Right cardiac atrium (tissue), 5 donors: Measurements from ENCODE around the gene KLF9. TPM values are rescaled to one million over a fixed set of nuclear protein-coding genes. Genes with fewer than 3 reads are reported as not detected.

Experiments used
- ATAC-seq, 2 donors: fragments of 200-7000 bp; cut with Tn5 transposase; one replicate each; pipeline versions ENCODE4 v1.8.0 to v1.9.1; 2020; ENCODE audit warnings: moderate library complexity in 2 of 2, mild to moderate bottlenecking in 1 of 2
- DNase-seq, 3 donors: peaks; one replicate each; pipeline ENCODE4 v3.0.0-alpha.2; 2020
- H3K27ac ChIP-seq: one replicate; pipeline ENCODE4 v1.5.1; 2013; ENCODE audit warnings: mild to moderate bottlenecking, low read length, control low read depth, moderate library complexity
- H3K27me3 ChIP-seq: one replicate; pipeline ENCODE4 v1.6.1; 2013; ENCODE audit not compliant: control insufficient read depth, insufficient read depth
- H3K4me1 ChIP-seq: one replicate; pipeline ENCODE4 v1.6.1; 2013; ENCODE audit warnings: low read length; ENCODE audit not compliant: control insufficient read depth, insufficient read depth
- H3K4me3 ChIP-seq: one replicate; pipeline ENCODE4 v1.5.1; 2013; ENCODE audit warnings: low read length, control low read depth
- H3K9me3 ChIP-seq: one replicate; pipeline ENCODE4 v1.6.1; 2013; ENCODE audit warnings: low read length; ENCODE audit not compliant: control insufficient read depth
- WGBS: extraction: QIAGEN DNeasy Blood & Tissue Kit; methylation state at CpG from one replicate; pipeline ENCODE4 v1.1.7; 2013; 5-methylcytosine and 5-hydroxymethylcytosine counted together
- intact Hi-C, 4 donors: fragments of 100-400 bp; cut with DNase I; formaldehyde crosslinking; loops; one replicate each; pipeline versions ENCODE4 v1.11.0 to v1.14.0; 2022 to 2023
- polyA plus RNA-seq: library from polyadenylated mRNA; stranded (reverse); fragments of 200-250 nt; gene quantifications from one replicate; pipeline ENCODE4 v1.2.3, GENCODE V29; 2013
- total RNA-seq, 4 donors: library from RNA; stranded (reverse); fragmentation: NEBNext Ultra II Directional; extraction: Animal tissue kit (Norgen Biotek cat#: 25700); gene quantifications; one replicate each; pipeline ENCODE4 v1.2.1, GENCODE V29; 2021
- donor health status: healthy with polysubstance abuse.
- donor health status: DM: no; HTN: yes; CAD: no.
- donor health status: DM: no; HTN: no; CAD: no.
- donor health status: DM: no; HTN: yes; CAD: no; lungs with severe emphysema.
- donor health status: DM: yes; HTN: yes; CAD: no.

The KLF9 gene
- total and polyA plus RNA-seq, 5 donors: 39.5 to 76.6 (median 70.7) TPM

GRCh38 chr9:70422371-70423043, 8.1 kb upstream of the KLF9 start:
- Histone ChIP-seq H3K4me3 (no peak overlapping the region), H3K27ac (peak overlapping the region; percentile 69), H3K9me3 (no peaks in the 10 kb centered on the region), H3K27me3 (no peaks in the 10 kb centered on the region), H3K4me1 (peaks cover 12% of the 10 kb centered on the region)
- intact Hi-C loops: loop anchor here in 2 of 4 donors (5.0 kb wide), 4 partner anchors 45 to 180 kb away; no protein-coding TSS in a partner anchor
- ATAC-seq (no peak), DNase-seq (no peak)
- WGBS: 55% methylated on average over 6 of the region's 6 CpGs

GRCh38 chr9:70421272-70422180, 7.1 kb upstream of the KLF9 start:
- no peak for ATAC-seq
- peak in 1 of 3 donors; percentile 74 for DNase-seq
- Histone ChIP-seq H3K4me1 (peaks cover 12% of the 10 kb centered on the region), H3K9me3 (no peaks in the 10 kb centered on the region), H3K27ac (peak overlapping the region; percentile 97), H3K4me3 (no peak overlapping the region), H3K27me3 (no peaks in the 10 kb centered on the region)
- WGBS: 21% methylated on average over 9 of the region's 9 CpGs
- intact Hi-C loops: loop anchor here (2.0 to 5.0 kb wide), 8 partner anchors 46 to 181 kb away; no protein-coding TSS in a partner anchor

GRCh38 chr9:70420441-70421271, 6.2 kb upstream of the KLF9 start:
- peaks cover 12% of the 10 kb centered on the region for H3K4me1 ChIP-seq
- H3K27me3 ChIP-seq: no peaks in the 10 kb centered on the region
- H3K4me3 ChIP-seq: peak overlapping the region; percentile 36
- peak; percentile 95 to 97 (median 97) for DNase-seq
- intact Hi-C loops: loop anchor here (2.0 to 5.0 kb wide), 8 partner anchors 47 to 182 kb away; no protein-coding TSS in a partner anchor
- peak; percentile 65 to 66 for ATAC-seq
- H3K27ac ChIP-seq: peak overlapping the region; percentile 97
- no peaks in the 10 kb centered on the region for H3K9me3 ChIP-seq
- under 1% methylated on average over 32 of the region's 32 CpGs for WGBS

GRCh38 chr9:70419556-70420440, 5.3 kb upstream of the KLF9 start:
- WGBS: under 1% methylated on average over 60 of the region's 60 CpGs
- DNase-seq (peak; percentile 96 to 98 (median 98)), ATAC-seq (peak; percentile 79)
- Histone ChIP-seq H3K4me1 (peaks cover 10% of the 10 kb centered on the region), H3K27me3 (no peaks in the 10 kb centered on the region), H3K9me3 (no peaks in the 10 kb centered on the region), H3K4me3 (peak overlapping the region; percentile 45), H3K27ac (peak overlapping the region; percentile 100)
- intact Hi-C loops: loop anchor here (2.0 to 10.0 kb wide), 10 partner anchors 48 to 185 kb away; no protein-coding TSS in a partner anchor

GRCh38 chr9:70418822-70419555, 4.5 kb upstream of the KLF9 start:
- ATAC-seq (peak; percentile 73 to 74), DNase-seq (peak; percentile 98 to 99 (median 99))
- H3K4me1 ChIP-seq: peaks cover 9% of the 10 kb centered on the region
- intact Hi-C loops: loop anchor here in 2 of 4 donors (10.0 kb wide), 2 partner anchors 74 to 186 kb away; no protein-coding TSS in a partner anchor
- no peaks in the 10 kb centered on the region for H3K9me3 ChIP-seq
- H3K27ac ChIP-seq: peak overlapping the region; percentile 100
- under 1% methylated on average over 65 of the region's 65 CpGs for WGBS
- no peaks in the 10 kb centered on the region for H3K27me3 ChIP-seq
- peak overlapping the region; percentile 45 for H3K4me3 ChIP-seq

- Histone ChIP-seq H3K4me3 (peak overlapping the region; percentile 50), H3K4me1 (no peaks in the 10 kb centered on the region), H3K27me3 (no peaks in the 10 kb centered on the region), H3K27ac (peak overlapping the region; percentile 43), H3K9me3 (no peaks in the 10 kb centered on the region)
- intact Hi-C loops: loop anchor here in 2 of 4 donors (10.0 kb wide), 2 partner anchors 71 to 189 kb away; no protein-coding TSS in a partner anchor
- DNase-seq (no peak), ATAC-seq (no peak)
- WGBS: 83% methylated on average over 5 of the region's 5 CpGs
Observed at GRCh38 chr9:70415476-70415875, 1.0 kb upstream of the KLF9 start.

GRCh38 chr9:70415041-70415440, 584 bp upstream of the KLF9 start:
- Histone ChIP-seq H3K9me3 (no peaks in the 10 kb centered on the region), H3K27me3 (no peaks in the 10 kb centered on the region), H3K4me3 (peak overlapping the region; percentile 50), H3K27ac (peak overlapping the region; percentile 43), H3K4me1 (no peaks in the 10 kb centered on the region)
- DNase-seq (no peak), ATAC-seq (no peak)
- intact Hi-C loops: loop anchor here in 2 of 4 donors (10.0 kb wide), 2 partner anchors 70 to 190 kb away; no protein-coding TSS in a partner anchor
- WGBS: 50% methylated on average over 2 of the region's 2 CpGs

- peaks cover 3% of the 10 kb centered on the region for H3K4me1 ChIP-seq
- ATAC-seq: peak; percentile 4 to 21
- under 1% methylated on average over 53 of the region's 53 CpGs for WGBS
Observed at GRCh38 chr9:70413464-70413798, 1.0 kb downstream of the KLF9 start.

GRCh38 chr9:70412832-70413463, 1.5 kb downstream of the KLF9 start:
- DNase-seq (peak; percentile 91 to 98 (median 96)), ATAC-seq (peak; percentile 61 to 75)
- Histone ChIP-seq H3K27me3 (no peaks in the 10 kb centered on the region), H3K27ac (peak overlapping the region; percentile 95), H3K4me3 (peak overlapping the region; percentile 50), H3K9me3 (no peaks in the 10 kb centered on the region), H3K4me1 (peaks cover 8% of the 10 kb centered on the region)
- intact Hi-C loops: loop anchor here (2.0 to 10.0 kb wide), 7 partner anchors 61 to 192 kb away; no protein-coding TSS in a partner anchor
- WGBS: under 1% methylated on average over 56 of the region's 56 CpGs

More at GRCh38 chr9:70413464-70413798, 1.0 kb downstream of the KLF9 start:
- peak; percentile 86 to 93 (median 92) for DNase-seq
- H3K27me3 ChIP-seq: no peaks in the 10 kb centered on the region
- H3K9me3 ChIP-seq: no peaks in the 10 kb centered on the region
- H3K4me3 ChIP-seq: peak overlapping the region; percentile 50
- peak overlapping the region; percentile 95 for H3K27ac ChIP-seq
- intact Hi-C loops: loop anchor here (2.0 to 10.0 kb wide), 7 partner anchors 61 to 191 kb away; no protein-coding TSS in a partner anchor
